Fibroblast of pulmonary artery (primary cell): ENCODE data around the gene PBRM1.
A peak's percentile ranks its signal among the peaks of the same experiment; 100 is the strongest.

Source experiments
- DNase-seq: peaks from one replicate; pipeline ENCODE4 v3.0.0-alpha.2; 2010; ENCODE audit warnings: low read depth
- H3K4me3 ChIP-seq: replicated peaks from 2 replicates; pipeline ENCODE4 v1.5.1; 2011; ENCODE audit warnings: low read depth, mild to moderate bottlenecking, control low read depth, low read length, moderate library complexity
- CTCF ChIP-seq: IDR thresholded peaks from 2 replicates; pipeline ENCODE4 v1.5.1; 2011; ENCODE audit warnings: mild to moderate bottlenecking, control low read depth, low read length, inconsistent platforms; ENCODE audit errors: missing control alignments

PBRM1 gene

GRCh38 chr3:52504977-52505376, 180.7 kb downstream of the PBRM1 start:
- TF ChIP-seq CTCF = no peak
- DNase-seq = no peak
- H3K4me3 ChIP-seq = no peak overlapping the region

- DNase-seq = no peak
- no peak overlapping the region for H3K4me3 ChIP-seq
- no peak for TF ChIP-seq CTCF
Measured at GRCh38 chr3:52503788-52504424, 181.8 kb downstream of the PBRM1 start.

GRCh38 chr3:52502808-52503350, 182.8 kb downstream of the PBRM1 start:
- no peak for DNase-seq
- no peak for TF ChIP-seq CTCF
- H3K4me3 ChIP-seq = no peak overlapping the region

- no peak overlapping the region for H3K4me3 ChIP-seq
- no peak for DNase-seq
- no peak for TF ChIP-seq CTCF
Measured at GRCh38 chr3:52502001-52502400, 183.7 kb downstream of the PBRM1 start.

- TF ChIP-seq CTCF = no peak
- no peak for DNase-seq
- H3K4me3 ChIP-seq = no peak overlapping the region
Measured at GRCh38 chr3:52501046-52501445, 184.7 kb downstream of the PBRM1 start.

- TF ChIP-seq CTCF = no peak
- peak; percentile 60 for DNase-seq
- no peak overlapping the region for H3K4me3 ChIP-seq
Measured at GRCh38 chr3:52498137-52499054, 187.3 kb downstream of the PBRM1 start.
